Ramos (cell line): ENCODE measurements around the gene TSEN15.

Experiments
- in situ Hi-C: fragments of 300-500 bp; cut with MboI; formaldehyde crosslinking; loops from one replicate; pipeline ENCODE4 v1.14.3; 2022; ENCODE audit warnings: low sequenced_read_pairs; ENCODE audit not compliant: unreplicated experiment

TSEN15 gene

DNA sequence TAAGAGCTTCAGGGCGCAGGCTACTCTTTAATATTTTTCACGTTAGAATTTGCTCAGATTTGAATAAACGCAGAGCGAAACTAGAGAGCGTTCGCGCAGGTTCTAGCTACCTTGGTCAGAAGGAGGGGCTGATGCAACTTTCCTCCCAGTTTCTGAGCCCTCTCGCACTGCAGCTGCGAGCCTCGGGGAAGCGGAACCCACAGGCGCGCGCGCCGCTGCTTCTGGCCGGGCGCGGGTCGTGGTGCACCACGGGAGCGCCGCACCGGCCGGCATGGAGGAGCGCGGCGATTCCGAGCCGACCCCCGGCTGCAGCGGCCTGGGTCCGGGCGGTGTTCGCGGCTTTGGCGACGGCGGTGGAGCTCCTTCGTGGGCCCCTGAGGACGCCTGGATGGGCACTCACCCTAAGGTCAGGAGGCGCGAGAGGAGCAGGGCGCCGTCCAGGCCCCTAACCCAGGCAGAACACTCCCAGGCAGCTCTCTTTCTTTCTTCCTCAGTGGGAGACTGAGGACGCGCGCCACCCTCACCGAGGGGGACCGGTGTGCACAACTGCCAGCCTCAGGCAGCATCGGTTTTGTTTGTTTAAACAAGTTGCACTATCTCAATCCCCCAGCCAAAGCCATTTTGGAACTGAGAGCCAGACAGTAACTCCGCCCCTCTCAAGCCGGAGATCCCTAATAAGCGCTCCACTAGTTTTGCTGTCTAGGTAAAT, at the start of gene TSEN15:
Gene TSEN15, plus strand, starts transcription at position 246 of the 709 bp plus-strand sequence. Its CDS starts 26 bp downstream, at position 272.
- in situ Hi-C loops, result no loop called here

DNA sequence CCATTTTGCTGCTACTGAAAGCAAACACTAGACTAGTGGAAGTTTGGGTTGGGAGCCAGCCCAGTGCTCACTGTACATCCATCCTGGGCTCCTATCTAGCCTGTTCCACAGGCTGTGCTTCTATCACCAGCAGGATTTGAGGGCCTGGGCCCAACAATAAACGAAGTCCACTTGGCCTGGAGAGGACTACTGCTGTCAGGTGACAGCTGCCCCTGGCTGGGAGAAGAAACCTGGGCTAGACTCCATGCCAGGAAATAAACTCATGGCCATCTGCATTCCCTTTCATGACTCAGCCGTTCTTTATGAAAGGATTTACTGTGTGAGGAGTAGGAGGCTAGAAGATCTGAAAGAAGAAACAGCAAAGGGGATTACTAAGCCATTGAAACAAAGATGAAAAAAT, 49.5 kb upstream of the TSEN15 start:
- in situ Hi-C loops, result no loop called here

DNA sequence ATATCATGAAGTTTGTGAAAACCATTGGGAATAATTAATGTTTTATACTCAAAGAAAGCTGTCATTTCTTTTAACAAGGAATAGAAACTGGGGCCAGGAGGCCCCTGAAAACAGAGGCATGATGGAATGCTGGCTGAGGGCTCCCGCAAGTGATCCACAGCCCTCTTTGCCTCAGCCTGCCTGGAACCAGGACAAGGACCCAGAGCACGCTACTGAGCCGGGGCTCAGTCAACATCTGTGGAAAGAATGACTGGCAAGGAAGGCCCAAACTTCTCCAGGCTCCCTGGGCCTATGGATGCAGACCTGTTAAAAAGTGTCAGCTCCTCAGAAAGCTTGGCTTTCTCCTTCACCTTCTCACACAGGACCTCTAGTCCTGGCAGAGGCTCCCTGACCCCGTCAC, 46.6 kb upstream of the TSEN15 start:
- in situ Hi-C loops, result no loop called here

DNA sequence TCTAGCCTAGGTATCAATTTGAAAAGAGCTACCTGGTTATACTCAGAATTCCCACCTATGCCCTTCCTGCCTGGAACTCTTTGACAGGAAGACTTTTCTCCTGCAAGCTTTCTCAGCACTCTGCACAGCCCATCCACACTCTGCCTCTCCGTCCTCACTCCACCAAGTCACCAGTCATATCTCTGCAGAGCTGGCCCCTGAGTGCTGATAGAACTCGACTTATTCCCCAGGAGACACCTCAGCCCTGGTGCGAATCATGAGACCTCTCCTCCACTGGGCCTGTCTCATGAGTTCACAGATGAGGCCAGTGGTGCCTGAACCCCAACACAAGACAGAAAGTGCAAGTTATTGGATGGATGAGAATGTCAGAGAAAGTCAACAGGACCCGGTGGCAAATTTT, 46.0 kb upstream of the TSEN15 start:
- in situ Hi-C loops, result no loop called here

DNA sequence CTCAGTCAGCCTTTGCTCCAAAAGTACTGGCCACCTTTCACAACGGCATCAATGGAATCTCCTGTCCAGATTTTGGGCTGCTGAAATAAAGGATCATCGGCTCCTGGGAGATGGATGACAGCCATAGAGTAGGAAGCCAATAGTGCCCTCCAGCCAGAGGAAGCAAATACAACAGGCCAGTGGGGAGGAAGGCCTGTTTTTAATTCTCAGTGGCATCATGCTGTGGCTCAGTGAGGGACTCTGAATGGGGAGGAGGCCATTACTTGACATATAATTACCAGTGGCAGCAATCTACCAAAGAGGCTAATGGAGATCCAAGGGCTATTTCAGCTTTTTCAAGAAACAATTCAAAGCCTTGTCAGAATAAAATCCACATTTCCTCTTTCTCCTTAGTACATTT, 40.7 kb upstream of the TSEN15 start:
- in situ Hi-C loops, result no loop called here

DNA sequence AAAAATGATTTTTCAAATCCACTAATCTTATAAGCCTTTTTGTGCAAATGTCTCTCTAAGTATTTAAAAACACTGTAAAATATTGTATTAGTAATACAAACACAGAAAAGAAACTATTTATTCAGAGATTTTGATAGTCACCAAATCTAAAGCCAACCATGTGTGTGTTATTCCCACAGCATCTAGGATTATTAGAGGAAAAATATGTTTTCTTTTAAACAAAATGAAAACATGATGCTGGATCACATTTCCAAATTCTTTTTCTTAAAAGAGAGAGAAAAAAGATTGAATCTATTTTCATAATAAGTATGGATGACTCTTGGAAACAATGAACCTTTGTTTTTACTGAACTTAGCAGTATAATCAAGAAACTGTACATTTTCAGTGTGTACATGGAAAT, 39.3 kb upstream of the TSEN15 start:
- in situ Hi-C loops, result no loop called here

DNA sequence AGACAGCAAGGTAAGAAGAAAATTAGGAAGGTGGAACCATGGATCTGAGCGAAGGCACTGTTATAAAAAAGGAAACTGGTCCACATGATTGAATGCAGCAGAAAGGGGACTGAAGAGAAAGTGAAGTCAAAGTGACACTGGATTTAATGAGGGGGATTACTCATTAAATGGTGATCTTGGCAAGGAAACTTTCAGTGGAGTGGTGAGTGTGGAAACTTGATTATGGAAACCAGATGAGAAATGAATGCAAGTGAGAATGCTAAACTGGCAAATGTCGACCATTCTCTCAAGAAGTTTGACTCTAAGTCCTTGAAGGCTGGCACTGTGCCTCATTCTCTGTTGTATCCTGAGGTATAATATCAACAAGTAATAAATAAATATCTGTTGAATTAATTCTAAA, 37.3 kb upstream of the TSEN15 start:
- in situ Hi-C loops, result no loop called here

DNA sequence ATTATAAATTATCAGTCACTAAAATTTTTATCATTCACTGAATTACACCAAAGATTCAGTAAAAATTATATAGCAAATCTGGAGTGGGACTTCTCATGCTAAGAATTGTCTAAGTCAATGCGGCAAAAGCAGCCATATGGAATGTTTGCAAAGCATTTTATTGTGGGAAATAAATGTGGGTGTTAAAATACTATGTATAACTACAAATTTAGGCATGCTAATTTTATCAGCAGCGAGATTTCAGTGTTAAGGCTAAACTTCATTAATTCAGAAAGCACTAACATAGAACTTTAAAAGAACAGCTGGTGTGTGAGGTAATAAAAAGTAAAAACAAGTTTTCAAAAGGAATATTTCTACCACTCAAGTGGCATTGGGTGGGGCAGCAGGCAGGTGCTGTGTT, 35.4 kb upstream of the TSEN15 start:
- in situ Hi-C loops, result no loop called here

DNA sequence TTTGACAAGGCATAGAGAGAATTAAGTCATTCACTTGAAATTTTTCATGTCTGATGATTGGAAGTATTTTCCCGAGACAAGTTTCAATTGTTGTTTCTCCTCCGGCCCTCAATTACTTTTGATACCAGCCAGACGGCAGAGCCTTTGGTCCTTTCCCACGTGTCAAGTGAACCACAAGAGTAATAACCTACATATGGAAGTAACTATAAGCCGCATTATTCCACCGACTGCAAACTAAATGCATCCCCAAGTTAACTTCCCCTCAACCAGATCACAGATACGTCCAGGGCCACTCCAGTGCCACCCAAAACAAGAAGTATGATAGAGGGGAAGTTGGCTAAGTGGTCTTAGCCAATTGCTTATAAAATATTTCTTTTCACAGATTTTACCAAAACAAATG, 34.2 kb upstream of the TSEN15 start:
- in situ Hi-C loops, result no loop called here

DNA sequence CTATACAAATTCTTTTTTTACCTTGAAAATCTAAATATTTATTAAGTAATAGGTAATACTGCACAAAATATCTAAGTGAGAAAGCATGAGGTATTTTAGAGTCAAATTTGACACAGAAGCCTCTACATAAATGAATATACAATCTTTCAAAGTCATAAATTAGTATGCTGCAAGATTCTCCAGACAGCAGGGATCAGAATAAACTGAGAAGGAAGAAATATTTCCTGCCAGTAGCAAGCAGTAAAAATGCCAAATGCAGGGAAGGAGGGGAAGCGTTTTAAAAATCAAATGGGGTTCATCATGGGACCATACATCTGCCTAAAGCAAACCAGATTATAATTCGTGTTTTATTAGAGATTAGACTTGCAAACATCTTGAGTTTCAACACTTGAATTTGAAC, 32.9 kb upstream of the TSEN15 start:
- in situ Hi-C loops, result no loop called here

DNA sequence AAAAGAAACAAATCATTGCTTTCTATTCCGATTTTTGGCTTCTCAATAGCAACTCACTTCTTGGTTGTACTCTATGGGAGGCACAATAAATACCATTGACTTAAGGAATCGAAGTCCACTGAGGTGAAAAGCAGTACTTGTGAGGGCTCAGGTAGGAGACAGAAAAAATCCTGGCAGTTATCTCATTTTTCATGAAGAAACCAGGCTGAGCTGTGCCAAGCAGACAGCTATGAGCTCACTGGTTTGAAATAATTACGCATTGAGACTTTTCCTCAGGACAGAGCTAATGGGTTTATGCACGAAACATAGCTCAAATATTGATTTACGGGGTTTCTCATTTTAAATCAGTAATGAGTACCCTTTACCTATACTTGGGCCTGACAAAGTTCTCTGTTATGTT, 32.5 kb upstream of the TSEN15 start:
- in situ Hi-C loops, result no loop called here

DNA sequence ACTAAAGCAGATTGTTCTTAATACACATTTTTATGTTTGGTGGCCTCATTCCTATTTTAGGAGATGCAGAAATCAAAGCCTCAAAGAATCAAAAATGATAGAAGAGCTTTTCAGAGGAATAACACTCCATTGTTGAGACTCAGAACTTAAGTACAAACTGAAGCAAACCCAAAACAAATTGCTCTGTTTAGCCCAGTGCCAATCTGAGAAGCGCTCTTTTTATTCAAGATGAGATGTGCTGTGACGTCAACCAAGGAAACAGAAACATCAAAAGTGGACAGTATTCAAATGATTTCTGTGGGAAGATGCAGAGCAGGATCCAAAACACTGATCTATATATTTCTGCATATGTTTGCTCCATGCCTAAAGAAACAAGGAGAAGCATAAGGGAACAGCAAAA, 32.0 kb upstream of the TSEN15 start:
- in situ Hi-C loops, result no loop called here

DNA sequence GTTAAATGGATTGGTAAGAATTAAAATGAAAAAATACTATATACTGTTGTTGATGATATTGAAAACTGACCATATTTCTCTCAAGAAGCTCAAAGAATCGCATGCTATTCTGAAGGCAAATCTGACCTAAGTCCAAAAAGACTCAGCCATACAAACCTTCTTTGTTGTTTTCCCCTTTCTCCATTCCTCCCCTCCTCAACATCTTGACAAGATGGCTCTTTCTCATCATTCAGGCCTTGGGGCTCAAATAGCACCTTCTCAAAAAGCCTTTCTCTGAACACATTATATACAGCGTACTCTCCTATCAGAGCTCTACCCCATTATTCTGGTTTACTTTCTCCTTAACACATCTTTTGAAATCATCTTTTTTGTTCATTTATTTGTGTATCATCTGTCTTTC, 31.2 kb upstream of the TSEN15 start:
- in situ Hi-C loops, result no loop called here

DNA sequence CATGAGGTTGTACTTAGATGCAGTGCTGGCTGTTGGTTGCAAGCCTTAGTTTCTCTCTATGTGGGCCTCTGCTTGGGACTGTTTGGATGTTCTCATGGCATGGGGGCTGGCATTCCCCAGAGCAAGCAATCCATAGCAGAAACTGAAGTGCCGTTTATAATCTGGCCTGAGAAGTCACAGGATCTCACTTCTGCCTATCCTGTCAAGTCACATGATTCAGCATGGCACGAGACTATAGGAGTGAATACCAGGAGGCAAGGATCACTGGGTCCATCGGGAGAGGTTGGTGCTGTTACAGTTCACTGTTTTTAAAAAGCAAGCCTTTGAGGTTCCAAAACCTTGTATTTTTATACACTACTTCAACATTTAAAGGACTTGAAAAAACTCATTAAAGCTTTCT, 30.7 kb upstream of the TSEN15 start:
- in situ Hi-C loops, result no loop called here

DNA sequence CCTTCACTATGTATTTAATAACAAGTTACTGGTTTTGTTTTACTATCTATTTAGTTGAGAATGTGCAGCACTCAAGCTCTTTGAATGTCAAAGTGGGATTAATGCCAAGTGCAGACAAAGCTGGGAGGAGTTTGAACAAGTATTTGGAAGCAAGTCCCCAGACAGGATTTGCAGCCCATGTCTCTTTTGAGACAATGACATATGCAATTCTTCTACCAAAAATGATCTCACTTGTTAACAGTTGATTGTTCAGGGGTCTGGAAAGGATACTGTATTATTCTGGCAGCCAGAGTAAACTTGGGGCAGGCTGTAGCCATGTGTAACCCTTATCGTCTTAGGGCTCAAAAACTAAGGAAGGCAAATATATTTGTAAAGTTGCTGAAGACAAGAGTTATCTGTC, 29.8 kb upstream of the TSEN15 start:
- in situ Hi-C loops, result no loop called here

DNA sequence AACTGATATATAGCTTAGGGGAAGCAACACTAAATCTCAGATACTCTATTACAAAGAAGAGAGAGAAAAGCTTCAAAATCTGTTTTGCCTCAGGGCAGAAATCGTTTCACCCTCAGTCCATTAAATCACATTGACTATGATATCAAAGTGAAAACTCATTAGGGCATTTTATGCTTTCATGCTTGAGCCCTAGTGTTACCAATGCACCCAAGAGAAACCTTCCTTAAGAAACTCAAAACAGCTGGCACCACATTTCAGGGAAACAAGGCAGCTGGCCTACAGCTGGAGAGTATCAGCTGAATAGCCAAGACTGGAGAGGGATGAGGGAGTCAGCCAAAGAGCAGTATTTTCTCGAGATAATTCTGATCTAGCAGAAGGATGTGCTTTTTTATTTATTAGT, 28.9 kb upstream of the TSEN15 start:
- in situ Hi-C loops, result no loop called here

DNA sequence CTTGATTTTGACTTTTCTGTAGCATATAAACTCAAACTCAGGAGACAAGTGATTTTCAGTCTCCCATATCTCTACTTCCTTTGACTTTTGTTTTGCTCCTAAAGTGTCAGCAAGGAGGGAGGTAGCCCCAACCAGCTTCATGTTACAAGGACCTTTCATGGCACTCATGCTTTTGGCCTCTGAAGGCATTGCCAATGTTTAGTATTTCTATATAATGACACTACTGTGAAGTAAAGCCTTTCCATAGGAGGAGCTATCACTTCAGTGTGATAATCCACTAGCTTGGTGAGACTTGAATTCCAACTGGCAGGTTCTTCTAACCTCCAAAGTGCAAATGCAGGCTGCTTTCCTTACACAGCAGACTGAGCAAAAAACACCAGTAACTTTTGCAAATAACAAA, 28.4 kb upstream of the TSEN15 start:
- in situ Hi-C loops, result no loop called here

DNA sequence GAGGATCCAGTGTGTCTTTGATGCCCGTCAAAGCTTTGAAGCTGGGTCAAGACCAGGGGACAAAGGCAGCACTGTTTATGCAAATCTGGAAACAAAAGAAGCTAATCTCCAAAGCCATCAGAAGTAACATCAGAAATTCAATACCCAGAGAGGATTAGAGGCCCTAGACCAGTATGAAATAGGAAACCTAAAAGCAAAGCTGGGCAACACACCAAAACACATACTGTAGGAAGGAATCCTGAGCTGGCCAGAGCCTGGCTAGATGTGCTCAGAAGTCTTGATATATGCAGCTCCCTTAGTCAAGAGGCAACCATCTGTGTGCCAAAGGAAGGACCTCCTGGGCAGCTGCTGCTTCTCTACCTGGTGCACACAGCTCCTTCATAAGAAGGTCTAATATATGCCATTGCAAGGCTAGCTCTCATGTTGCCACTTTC, 26.3 kb upstream of the TSEN15 start:
- in situ Hi-C loops, result no loop called here

DNA sequence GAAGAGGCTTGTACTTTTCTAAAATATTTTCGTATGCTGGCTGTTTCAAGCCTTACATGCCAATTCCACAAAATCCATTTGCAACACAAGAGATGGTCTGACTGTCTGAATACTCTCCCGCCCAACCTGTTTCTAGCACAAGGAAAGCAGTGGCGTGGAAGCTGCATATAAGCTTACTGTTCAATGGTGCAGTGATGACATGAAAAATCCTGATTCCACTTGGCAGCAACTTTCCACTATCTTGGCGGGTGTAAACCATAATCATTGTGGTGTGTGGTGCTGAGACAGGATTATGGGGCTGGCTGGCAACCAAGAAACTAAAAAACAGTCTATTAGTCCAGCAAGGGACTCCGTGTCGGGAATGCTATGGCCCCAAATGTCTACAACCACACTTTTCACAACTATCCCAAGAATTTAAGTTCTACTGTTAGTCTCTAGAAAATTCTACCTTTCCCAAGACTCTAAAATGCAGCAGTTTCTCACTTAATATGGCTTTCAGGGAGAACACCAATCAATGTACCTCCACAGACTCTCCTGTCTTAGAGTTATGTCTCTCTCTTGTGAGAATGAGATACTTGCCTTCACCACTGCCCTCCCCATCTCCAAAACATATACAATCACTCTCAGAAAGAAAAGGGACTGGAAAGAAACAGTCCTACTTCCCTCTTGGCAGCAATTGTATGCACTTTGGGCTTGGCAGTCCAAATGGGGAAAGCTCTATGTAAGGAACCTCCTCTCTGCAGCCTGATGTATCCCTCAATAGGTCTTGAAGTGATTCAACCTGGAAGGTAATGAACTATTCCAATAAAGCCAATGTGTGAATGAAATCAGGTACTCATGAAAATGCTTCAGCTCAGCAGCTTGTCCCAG, 23.5 kb upstream of the TSEN15 start:
- in situ Hi-C loops, result no loop called here

DNA sequence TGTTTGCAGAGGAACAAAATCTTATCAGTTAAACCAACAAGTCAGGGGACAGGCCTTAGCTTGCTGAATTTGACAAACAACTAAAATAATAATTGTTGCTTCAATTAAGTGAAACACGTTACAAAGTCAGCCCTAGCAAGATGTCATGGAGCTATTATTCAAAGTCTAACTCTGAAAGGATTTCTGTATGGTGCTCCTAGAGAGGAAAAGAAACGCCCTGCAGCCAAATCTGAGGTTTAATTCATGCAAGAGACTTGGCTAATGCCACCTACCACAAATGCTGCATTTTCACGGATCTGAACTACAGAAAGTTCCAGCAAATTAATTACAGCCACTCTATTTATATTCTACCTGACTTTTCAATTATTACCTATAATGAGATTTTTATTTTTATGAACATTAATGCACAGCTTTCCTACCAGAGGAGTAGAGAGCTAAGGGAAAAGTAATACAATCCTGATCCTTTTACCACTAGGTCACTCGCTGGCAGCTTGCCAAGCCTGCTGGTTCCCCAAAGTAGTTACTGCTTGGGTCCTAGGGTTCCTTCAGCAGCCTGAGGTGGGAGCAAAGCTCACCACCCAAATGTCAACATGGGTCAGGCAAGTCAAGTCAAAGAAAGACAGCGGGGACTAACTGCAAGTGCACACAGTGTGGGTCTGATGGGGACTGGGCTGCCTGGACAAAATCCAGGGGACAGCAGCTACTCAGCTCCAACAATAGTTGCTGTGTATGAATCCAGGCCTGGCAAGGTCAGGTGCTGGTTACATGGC, 22.5 kb upstream of the TSEN15 start:
- in situ Hi-C loops, result no loop called here
